GM18907 (cell line): Measurements from ENCODE around the gene RGPD6.
A peak's percentile ranks its signal among the peaks of the same experiment; 100 is the strongest.
"Not testable (repeated sequence)": the region's sequence is repeated elsewhere in the genome, so short reads cannot be mapped to it uniquely, and the experiment has no call there.

Source experiments
- ATAC-seq: cut with Tn5 transposase; IDR thresholded peaks from one replicate; pipeline ENCODE4 v1.9.1; 2021; ENCODE audit warnings: mild to moderate bottlenecking, moderate library complexity; ENCODE audit not compliant: unreplicated experiment

The RGPD6 gene

GRCh38 chr2:110576763-110577416, at the start of gene RGPD6:
Gene RGPD6, minus strand, starts transcription at chr2:110577222. Its CDS starts 198 bp downstream, at chr2:110577024.
- ATAC-seq, result peak; percentile 99

- not testable (repeated sequence) for ATAC-seq
These were observed 42.4 kb upstream of the RGPD6 start for GRCh38 chr2:110619326-110619939.

GRCh38 chr2:110613927-110614326, 36.9 kb upstream of the RGPD6 start:
- not testable (repeated sequence) for ATAC-seq

- ATAC-seq, result not testable (repeated sequence)
These were observed 33.7 kb upstream of the RGPD6 start for GRCh38 chr2:110610613-110611250.

GRCh38 chr2:110609843-110610612, 33.0 kb upstream of the RGPD6 start:
- ATAC-seq, result not testable (repeated sequence)

- not testable (repeated sequence) for ATAC-seq
These were observed 31.9 kb upstream of the RGPD6 start for GRCh38 chr2:110608788-110609502.

- ATAC-seq, result not testable (repeated sequence)
These were observed 28.0 kb upstream of the RGPD6 start for GRCh38 chr2:110605057-110605456.

- ATAC-seq, result not testable (repeated sequence)
These were observed 27.0 kb upstream of the RGPD6 start for GRCh38 chr2:110603917-110604591.

GRCh38 chr2:110602139-110602538, 25.1 kb upstream of the RGPD6 start:
- not testable (repeated sequence) for ATAC-seq

- ATAC-seq, result not testable (repeated sequence)
These were observed 15.0 kb upstream of the RGPD6 start for GRCh38 chr2:110591973-110592372.

- ATAC-seq, result not testable (repeated sequence)
These were observed 12.8 kb upstream of the RGPD6 start for GRCh38 chr2:110589677-110590330.

GRCh38 chr2:110588520-110588919, 11.5 kb upstream of the RGPD6 start:
- not testable (repeated sequence) for ATAC-seq

- not testable (repeated sequence) for ATAC-seq
These were observed 2.4 kb upstream of the RGPD6 start for GRCh38 chr2:110579216-110579965.

- ATAC-seq, result peak; percentile 74
These were observed 1.4 kb upstream of the RGPD6 start for GRCh38 chr2:110578429-110578828.

GRCh38 chr2:110499755-110500377, 77.2 kb downstream of the RGPD6 start:
- peak; percentile 96 for ATAC-seq

GRCh38 chr2:110496027-110496426, 81.0 kb downstream of the RGPD6 start:
- not testable (repeated sequence) for ATAC-seq

GRCh38 chr2:110494488-110494887, 82.5 kb downstream of the RGPD6 start:
- not testable (repeated sequence) for ATAC-seq

GRCh38 chr2:110488991-110489390, 88.0 kb downstream of the RGPD6 start:
- ATAC-seq, result not testable (repeated sequence)
